Measurements from ENCODE around the gene UST.
"Not testable (repeated sequence)": the region's sequence is repeated elsewhere in the genome, so short reads cannot be mapped to it uniquely, and the experiment has no call there.

UST gene

DNA sequence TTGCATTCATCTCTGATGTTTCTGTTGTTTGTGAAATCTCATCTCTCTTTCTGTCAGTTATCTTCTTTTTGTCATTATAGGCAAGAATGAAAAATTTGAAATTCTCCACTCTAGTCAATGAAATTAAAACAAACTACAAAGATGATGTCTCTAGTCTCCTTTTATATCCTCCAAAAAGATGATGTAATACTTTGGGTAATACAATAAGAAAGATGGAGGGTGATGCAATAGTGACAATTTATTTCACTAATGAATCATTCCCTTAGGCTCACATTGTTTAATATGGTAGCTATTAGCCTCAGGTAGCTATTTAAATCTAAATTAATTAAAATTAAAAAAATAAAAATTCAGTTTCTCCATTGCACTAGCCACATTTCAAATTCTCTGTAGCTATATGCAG, 145.4 kb downstream of the UST start:
- DNase-seq (ENCODE audit: low spot score) (no peak), FAIRE-seq (no peak)

DNA sequence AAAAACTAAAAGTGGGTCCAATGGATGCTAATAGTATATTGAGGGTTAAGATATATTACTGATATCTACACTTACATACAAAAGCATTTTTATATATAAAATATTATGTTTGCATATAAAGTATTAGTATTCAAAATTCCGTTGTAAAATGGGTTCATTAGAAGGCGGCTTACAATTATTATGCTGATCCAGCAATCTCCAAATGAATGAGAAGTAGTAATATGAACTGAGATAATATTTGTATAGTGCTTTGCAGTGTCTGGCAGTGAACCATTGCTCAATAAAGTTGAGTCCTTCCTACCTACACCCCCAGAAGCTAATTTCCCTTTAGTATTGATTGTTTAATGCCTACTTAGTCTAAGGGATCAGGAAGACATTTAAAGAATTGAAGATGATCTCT, 146.2 kb downstream of the UST start:
- FAIRE-seq (no peak), DNase-seq (ENCODE audit: low spot score) (no peak)

DNA sequence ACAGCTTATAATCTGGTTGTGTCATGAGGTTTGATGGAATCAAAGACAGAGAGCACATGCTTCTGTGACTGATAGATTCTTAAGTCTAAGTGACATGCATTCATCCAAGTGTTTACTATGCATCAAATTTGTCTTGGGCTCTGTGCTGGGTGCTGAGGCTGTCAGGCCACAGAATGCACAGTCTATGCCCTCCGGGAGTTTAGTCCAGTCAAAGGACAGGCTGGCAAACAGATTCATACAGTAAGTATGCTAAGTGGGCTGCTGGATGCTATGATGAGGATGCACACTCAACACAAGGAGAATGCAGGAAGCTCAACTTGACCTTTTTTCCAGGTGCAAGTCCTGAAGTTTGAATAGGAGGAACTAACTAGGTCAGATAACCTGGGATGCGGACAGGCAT, 146.7 kb downstream of the UST start:
- no peak for FAIRE-seq
- DNase-seq (ENCODE audit: low spot score): no peak

DNA sequence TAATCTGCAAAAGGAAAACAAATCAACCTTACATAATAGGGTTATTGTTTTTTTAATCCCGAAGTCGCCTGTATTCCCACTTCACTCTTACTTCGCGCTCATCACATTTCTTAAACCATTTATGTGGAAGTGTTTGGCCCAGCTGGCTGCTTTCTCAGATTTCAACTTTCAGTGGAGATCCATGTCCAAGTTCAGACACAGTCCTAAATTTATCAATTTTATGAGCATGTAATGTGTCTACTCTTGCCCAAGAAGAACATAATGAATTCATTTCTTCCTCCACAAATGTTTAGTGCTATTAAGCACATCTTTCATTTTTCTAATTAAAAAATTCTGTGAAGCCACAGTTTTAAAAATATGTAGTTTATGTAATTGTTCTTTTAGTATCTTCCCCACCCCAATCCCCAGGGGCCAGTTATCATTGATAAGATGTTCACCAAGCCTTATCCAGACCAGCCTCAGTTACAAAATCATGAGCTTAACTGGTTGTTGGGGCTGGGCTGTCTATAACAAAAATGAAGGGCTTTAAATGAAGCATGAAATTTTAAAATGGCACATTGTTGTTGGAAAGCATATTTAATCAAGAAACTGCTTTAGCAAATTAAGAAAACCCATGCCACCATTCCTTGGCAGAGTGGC, 151.7 kb downstream of the UST start:
- no peak for FAIRE-seq
- no peak for DNase-seq (ENCODE audit: low spot score)

DNA sequence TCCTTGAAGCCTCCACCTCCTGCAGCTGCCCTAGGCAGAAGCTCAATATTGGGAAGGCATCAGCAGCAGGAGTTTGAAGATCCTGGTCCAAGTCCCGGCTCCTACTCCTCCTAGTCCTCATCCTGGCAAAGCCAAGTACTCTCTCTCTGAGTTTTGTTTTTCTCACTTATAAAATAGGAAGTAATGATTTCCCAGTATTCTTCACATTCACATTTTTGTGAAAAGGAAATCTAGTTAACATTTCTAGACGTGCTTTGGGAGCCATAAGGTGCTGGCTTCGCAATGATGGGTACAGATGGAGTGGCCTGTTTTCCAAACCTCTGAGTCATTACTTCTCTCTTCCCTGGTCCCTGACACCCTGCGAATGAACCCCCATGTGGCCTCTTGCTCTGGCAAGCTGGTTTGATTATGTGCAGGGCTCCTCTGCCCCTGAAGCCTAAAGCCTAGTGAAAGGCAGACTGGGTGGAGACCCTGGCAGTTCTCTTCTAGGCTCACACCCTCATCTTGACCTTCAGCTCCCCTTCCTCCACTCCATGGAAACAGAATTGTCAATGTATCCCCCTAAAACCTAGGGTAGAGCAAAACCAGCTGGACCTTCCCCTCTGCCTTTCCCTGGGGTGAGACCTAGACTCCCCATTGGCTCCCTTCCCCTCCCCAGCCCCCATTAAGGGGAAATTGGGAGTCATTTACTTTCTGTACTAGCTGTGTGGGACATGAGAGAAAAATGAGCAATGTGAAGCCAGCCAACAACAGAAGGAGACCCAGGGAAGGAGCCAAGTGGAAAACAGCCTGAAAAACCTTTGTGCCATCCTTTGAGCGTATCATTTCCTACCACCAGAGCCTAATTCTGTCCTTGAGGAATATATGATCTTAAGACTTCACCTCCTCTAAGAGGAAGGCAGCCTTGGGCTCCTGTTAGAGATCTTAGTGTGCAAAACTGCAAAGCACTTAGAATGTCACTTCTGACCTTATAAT, 158.4 kb downstream of the UST start:
- DNase-seq (ENCODE audit: low spot score): no peak
- FAIRE-seq: no peak

DNA sequence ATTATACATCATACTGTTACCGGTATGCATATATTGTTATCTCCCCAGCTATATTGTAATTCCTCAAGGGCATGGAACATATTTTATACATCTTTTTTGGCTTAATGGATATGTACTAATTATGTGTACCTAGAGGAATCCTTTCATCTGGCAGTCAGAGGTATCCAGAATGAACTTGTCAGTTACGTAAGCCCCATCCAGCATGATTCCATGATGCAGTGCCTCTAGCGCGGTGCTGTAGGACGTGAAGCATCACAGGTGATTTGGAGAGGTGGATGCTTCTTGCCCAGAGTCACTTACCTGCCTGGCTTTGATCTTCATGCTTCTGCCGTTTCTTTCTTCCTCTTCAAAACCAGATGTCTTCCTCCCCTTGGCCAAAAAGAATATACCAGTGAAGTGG, 159.1 kb downstream of the UST start:
- FAIRE-seq: no peak
- no peak for DNase-seq (ENCODE audit: low spot score)

DNA sequence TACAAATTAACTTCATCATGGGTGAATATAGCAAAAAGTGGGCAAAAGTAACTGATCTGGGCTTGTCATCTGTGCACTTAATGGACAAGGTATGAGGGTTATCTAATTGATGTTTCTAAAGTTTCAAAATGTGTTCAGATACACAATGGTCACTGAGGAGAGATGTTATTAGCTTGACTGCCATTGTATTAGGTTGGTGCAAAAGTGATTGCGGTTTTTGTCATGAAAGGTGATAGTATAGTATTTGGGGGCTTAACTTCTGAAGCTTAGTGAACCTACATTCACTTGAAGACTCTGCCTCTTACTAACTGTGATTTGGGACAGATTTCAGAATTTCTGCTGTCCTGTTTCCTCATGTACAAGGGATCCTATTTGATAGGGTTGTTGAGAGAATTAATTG, 159.6 kb downstream of the UST start:
- DNase-seq (ENCODE audit: low spot score) (no peak), FAIRE-seq (no peak)

DNA sequence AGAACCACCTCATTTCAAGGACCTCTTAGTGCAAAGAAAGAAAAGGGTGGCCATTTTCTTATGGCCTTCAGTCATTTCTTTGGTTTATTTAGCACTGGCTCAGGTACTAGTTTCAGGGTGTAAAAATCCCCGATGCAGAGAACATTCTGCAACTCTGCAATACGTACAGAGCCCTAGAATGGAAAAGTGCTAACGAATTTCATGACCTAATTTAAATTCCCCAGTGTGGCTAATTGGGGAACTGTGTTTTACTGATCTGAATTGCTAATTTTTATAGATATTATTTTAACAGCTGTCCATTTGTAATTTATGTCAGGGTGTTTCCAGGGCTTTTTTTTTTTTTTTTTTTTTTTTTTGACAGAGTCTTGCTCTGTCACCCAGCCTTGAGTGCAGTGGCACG, 160.7 kb downstream of the UST start:
- FAIRE-seq: no peak
- DNase-seq (ENCODE audit: low spot score): no peak

DNA sequence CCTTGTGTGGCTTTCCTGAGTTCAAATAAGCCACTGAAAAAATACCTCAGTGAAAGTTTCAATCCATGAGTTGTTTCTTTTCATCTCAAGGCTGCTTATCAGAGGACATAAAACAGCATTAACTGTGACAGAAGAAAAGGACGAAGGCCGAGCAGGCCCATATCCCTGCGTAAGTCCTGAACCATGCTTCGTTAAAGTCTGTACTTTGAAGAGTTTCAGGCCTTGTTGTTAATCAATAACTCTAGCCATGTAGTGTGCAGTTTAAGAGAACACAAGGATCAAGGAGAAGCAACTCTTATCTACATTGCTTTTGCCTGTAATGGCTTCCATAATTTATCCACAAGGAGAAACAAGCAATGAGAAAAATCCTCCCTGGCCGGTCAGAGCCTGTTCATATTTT, 165.4 kb downstream of the UST start:
- DNase-seq (ENCODE audit: low spot score) (no peak), FAIRE-seq (no peak)

DNA sequence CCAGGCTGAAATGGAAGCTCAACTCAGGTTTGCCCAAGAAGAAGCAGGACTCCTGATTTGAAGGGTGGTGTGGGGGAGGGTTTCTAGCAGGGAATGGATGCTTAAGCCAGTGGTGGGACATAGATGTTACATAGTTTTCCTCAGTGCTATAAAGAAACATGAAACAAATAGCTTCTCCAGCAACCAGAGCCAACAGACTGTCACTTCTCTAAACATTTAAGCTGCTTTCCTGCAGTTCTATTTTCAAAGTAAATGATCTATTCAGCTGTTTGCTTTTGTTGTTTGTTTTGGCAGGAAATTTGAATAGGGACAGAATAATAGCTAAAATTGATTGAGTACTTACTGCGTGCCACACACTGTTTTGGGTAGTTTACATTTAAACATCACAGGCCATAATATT, 169.0 kb downstream of the UST start:
- FAIRE-seq (no peak), DNase-seq (ENCODE audit: low spot score) (no peak)

DNA sequence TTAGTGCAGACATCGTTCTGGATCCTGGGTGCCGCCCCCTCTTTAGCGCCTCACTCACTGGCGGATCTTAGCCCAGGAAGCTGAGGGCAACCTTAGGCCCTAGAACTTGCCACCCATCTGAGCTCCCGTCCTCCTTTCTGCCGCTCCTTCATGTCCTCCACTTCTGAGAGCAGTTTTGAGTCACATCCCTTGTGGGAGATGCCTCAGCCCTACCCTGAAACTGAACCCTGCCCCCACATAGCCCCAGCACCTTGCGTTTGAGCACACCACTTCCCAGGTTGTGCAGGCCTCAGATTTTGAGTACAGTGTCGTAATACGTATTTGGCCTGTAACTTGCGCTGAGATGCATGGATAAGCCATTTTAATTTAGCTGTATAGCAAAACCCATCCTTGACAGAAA, 169.7 kb downstream of the UST start:
- DNase-seq (ENCODE audit: low spot score); FAIRE-seq: not testable (repeated sequence)

DNA sequence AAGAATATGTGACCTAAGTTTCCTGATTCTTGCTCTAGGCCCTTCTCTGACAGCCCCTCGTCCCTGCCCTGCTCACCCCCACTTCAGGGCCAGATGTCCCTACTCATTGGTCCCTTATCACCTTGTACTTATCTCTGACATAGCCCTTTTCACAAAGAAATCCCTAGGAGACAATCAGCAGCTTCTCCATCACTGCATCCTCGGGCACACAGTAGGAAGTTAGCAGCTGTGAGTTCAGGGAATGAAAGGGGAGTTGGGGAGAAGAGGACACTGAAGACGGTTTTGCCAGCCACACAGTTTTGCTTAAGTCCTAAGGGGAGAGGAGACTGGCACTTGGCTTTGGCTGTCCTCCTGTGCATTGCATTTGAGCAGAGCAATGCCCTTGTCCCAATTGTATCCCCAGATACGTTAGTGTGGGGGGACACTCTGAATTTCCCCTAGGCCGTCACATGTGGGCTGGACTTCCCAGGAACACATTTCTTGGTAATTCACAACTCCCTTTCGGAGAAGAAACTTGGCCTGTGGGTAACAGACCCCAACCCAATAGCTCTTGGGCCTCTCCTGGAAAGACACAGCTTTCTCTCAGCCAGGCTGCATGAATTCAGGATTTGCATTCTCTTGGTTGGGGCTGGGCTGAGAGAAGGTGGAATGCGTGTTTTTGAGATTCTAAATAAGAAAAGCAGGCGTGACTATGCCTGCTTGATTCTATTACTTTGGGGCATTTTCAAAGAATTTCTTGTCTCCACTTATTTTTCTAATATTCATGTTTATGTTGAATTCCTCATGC, 177.6 kb downstream of the UST start:
- DNase-seq (ENCODE audit: low spot score): no peak
- no peak for FAIRE-seq

DNA sequence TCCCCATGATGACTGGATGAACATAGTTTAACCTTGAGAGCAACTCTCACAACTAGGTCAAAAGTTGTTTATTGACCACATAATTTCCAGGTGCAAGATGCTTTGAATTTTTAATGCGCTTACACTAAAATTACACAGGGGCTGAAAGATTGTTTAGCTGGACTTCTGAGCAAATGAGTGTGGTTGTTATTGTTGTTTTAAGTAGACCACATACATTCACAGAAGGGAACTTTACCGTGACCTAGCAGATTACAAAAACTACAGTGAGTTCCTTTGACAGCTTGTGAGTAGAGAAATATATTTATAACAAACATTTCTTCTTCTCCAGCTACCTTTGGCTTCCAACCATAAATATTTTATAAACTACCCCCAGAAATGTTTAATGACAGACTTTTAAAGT, 178.9 kb downstream of the UST start:
- FAIRE-seq (no peak), DNase-seq (ENCODE audit: low spot score) (no peak)

DNA sequence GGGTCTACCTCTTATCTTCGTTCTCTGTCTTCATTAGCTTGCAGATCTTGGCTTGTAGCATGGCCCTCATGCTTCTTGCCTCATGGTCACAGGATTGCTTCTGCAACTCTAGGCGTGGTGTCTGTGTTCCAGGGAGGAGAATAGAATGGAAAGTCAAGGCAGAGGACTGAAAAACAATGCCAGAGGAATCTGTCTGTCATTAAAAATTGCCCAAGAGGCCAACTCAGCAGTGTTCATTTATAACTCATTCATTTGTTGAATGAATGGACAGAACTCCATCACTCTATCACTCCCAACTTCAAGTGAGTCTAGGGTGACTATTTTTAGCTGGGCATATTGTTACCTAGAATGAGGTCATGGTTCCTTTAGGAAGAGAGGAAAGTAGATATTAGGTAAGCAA, 179.6 kb downstream of the UST start:
- FAIRE-seq: no peak
- DNase-seq (ENCODE audit: low spot score): no peak

DNA sequence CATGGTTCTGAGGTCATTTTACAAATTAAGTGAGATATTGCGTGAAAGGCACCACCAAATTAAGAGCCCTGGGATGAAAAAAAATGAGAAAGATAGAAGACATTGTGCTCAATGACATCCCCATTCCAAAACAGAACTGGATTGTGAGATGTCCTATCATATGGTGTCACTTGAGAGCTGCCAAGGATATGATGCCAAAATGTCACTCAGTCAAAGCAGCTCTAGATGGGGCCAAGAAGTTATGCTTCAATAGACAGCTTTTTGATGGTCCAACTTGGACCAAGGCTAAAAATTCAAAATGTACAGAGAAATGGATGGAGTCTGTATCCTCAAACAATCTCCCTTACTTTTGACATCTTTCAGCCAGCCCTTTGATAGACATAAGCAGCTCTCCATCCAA, 180.8 kb downstream of the UST start:
- no peak for FAIRE-seq
- no peak for DNase-seq (ENCODE audit: low spot score)

DNA sequence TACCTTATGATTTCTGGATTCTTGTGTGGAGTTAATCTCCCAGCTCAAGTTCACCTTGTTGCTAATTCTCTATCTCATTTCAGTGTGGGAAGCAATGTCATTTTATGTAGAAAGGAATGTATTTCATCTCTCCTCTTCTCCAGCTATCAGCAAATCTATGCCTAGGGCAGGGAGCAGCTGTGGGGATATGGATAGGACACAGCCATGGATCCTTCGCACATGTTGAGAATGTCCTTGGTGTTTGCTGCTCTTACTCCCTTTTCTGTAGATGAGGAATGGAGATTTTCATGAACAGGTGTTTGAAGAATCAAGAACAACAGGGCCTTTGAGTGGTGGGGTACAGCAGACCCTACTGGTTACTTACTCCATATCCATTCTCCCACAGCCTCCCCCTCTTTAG, 182.0 kb downstream of the UST start:
- no peak for DNase-seq (ENCODE audit: low spot score)

DNA sequence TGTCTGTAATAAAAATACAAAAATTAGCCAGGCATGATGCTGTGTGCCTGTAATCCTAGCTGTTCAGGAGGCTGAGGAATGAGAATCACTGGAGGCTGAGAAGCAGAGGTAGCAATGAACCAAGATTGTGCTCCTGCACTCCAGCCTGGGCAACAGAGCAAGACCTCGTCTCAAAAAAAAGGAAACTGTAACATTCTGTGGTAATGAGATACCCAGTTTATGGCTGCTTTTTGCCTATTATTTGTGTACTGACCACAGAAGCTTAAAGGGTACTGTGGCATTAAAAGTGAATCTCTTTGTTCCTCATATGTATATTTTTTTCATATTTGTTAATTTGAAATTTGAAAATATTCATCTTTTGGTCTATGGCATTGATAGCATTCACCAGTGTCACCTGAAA, 185.4 kb downstream of the UST start:
- no peak for FAIRE-seq
- no peak for DNase-seq (ENCODE audit: low spot score)

More for the DNA sequence above, 182.0 kb downstream of the UST start:
- FAIRE-seq: no peak

DNA sequence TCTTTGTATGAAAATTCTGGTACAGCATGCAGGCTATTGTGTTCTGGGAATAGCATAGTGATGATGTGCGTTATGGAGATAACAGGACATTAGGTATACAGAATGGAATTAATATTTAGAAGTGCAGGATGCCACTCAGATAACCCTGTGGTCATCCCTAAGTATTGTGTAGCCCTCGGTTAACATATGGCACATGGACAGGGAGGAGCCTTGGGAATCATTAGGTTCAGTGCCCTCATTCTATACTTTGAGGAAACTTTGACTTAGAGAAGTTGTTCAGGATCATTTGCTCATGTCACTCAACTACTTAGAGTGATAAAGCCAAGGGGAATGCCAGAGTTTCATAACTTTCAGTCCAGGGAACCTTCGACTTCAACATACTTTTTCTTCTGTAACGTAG, 185.9 kb downstream of the UST start:
- DNase-seq (ENCODE audit: low spot score) (peak; percentile 11), FAIRE-seq (no peak)

DNA sequence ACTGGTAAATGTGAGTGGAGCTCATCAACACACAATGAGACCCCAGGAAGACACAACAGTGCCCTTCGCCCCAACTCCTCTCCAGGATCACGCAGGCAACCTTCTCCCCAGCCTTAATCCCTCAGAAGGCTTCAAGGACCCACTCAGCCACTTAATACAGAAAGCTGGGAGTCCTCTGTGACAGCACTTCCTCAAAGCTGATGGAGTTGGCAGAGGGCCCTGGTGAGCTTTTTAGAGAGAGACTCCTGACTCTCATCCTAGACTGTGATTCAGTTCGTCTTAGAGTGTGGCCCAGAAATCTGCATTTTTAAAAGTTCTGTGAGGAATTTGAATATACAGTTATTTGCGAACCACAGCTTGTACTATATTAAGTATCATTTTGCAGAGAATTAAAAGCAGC, 187.7 kb downstream of the UST start:
- DNase-seq (ENCODE audit: low spot score) (no peak), FAIRE-seq (no peak)

DNA sequence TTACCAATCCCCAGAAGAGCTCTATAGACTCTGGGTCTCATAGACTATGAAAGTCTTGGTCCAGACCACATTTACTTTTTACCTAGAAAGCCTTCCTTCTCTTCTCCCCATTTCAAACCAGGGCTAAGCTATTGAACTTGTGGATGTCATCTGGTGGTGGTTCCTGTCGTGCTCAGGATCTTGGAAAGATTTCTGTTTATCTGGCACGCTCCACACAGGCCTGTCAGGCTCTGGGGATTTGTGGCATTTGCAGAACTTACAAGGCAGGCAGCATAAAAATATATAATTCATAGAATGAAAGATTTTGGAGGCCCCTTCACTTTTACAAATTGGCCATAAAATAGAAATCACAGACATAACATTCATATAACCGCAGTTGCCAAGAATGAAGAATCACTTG, 188.1 kb downstream of the UST start:
- no peak for FAIRE-seq
- DNase-seq (ENCODE audit: low spot score): no peak

DNA sequence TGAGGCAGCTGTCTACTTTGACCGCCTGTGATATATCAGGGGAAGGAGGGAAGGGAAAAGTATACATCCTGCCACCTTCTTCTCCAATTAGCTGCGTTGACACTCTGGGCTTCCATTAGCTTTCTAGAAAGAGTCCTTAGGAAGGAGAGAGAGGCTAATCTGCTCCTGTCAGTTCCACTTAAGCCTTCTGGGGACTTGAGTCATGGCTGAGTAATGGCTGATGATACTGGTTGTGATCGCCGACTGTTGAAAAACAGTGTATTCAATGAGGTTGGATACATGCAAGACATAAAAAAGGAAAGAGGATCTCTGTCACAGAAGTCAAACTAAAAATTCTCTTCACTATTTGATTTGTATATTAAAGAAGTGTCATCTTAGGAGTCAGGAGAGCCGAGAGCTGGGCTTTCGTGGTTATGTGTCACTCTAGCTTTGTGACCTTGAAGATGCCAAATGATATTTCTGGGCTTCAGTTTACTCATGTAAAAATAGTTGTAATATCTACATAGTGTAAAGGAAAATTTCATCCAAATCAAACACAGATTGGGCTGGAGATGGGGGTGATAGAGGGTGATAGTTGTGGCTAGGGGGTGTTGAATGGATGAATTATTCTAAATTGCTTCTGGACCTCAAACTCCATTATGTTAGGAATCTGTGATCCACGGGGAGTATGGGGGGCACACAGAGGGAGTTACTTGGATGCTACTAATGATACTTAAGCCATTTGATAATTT, 189.0 kb downstream of the UST start:
- DNase-seq (ENCODE audit: low spot score): peak; percentile 64
- FAIRE-seq: peak; percentile 78

Data from RCC 7860 (cell line).